ENCODE results near the gene SRGAP3.

SRGAP3 gene

DNA sequence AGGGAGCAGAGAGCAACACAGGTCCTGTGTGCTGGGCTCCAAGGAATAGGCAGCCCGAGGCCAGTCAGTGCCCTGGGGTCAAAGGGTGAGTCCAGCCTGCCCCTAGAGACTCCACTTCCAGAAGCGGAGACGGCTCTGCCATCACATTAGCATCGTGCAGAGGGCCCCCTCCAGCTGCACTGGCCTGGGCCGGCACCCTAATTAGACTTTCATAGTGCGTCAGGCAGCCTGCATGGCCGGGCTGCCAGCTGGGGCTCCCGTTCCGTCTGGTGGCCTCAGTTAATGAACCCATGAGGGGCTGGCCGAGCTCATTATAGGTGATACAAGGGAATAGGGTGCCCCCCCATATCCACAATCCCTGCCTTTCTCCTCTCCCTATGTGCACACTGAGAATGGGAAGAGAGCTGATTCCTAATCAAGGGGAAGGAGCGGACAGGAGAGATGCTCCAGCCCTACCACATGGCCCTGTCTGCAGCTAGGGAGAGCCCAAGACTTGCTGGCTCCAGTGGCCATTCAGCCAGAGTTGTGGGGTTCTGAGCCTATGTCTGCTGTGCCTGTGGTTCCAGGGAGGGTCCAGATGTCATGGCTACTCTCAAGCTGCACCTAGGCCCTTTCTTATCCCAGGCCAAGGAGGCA, 128.0 kb downstream of the SRGAP3 start:
- H3K9me3 Mint-ChIP-seq = no peaks in the 10 kb centered on the region
- H3K4me3 Mint-ChIP-seq = no peak overlapping the region
- H3K27me3 Mint-ChIP-seq = no peaks in the 10 kb centered on the region
- ATAC-seq (no peak), DNase-seq (no peak)
- H3K4me1 Mint-ChIP-seq = no peaks in the 10 kb centered on the region
- no peak overlapping the region for H3K27ac Mint-ChIP-seq

DNA sequence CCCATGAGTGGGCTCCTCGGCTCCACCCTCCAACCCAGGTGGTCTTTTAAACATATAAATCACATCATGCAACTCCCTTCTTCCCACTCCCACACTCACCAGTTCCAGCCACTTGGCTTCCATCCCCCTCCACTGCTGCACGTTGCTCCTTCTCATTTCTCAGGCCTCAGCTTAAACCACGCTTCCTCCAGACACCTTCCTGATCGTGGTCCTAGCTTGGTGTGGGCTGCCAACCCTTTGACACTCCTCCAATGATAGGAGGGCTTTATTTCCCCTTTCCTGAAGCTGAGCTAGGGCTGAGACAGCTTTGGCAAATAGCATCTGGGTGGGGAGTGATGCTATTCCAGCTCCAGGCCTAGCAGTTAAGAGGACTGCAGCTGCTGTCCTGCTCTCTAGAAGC, 130.1 kb downstream of the SRGAP3 start:
- Mint-ChIP-seq H3K4me3 (no peak overlapping the region), H3K9me3 (no peaks in the 10 kb centered on the region), H3K27me3 (no peaks in the 10 kb centered on the region), H3K27ac (peak overlapping the region; percentile 3 to 73), H3K4me1 (no peaks in the 10 kb centered on the region)
- ATAC-seq (no peak), DNase-seq (no peak)

DNA sequence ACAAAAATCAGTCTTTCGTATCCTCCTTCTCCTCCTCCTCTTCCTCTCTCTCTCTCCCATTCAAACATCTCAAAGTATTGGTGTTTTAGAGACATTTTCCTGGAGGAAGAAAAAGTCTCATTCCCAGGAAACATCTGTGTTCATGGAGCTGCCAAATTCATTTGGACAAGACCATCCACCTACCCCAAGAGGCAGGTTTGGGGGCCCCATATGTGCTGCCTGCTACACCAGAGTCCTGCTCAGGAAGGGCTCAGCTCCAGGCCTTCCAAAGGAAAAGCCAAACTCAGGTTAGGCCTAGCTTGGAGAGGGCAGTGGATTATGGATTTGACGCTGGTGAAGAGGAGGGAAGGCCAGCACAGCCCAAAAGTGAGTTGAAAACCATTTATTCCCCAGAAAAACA, 131.2 kb downstream of the SRGAP3 start:
- Mint-ChIP-seq H3K4me1 (no peaks in the 10 kb centered on the region), H3K9me3 (no peaks in the 10 kb centered on the region), H3K4me3 (no peak overlapping the region), H3K27ac (no peak overlapping the region), H3K27me3 (no peaks in the 10 kb centered on the region)
- no peak for DNase-seq
- no peak for ATAC-seq

DNA sequence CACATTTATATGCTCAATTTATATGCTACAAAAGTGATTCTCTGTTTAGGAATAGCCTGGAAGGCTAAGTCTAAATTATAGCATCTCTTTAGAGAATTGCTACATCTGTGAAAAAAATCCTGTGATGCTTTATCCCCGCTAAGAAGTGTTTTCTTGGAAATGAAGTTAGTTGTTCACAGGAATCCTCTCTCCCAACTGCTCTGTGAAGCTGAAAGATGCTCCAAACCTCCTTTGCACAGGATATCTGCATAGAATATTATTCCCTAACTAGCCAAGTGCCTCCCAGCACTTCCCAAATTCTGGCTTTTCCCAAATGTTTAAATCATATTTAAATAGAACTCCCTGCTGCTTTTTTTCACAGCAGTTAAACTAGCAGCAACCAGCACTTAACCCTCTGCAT, 132.2 kb downstream of the SRGAP3 start:
- H3K27me3 Mint-ChIP-seq = no peaks in the 10 kb centered on the region
- no peaks in the 10 kb centered on the region for H3K9me3 Mint-ChIP-seq
- no peak for DNase-seq
- no peak for ATAC-seq
- H3K27ac Mint-ChIP-seq = no peak overlapping the region
- no peak overlapping the region for H3K4me3 Mint-ChIP-seq
- H3K4me1 Mint-ChIP-seq = no peaks in the 10 kb centered on the region

DNA sequence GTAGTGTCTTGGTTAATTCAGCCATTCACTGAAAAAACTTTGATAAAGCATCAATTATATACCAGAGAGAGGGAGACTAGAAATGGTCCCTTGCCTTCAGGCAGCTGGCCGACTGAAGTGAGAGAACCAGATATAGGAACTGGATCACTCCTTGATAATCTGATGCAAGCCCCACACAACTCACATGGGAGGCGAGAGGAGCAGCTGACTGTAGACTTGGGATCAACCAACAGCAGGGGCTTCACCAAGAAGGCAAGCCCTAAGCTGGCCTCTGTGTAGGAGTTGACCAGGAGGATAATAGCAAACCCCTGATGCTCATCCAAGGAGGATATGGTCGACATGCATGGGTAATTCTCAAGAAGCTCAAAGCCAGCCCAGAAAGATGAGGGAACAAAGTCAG, 133.1 kb downstream of the SRGAP3 start:
- ATAC-seq (no peak), DNase-seq (no peak)
- Mint-ChIP-seq H3K4me3 (no peak overlapping the region), H3K9me3 (no peaks in the 10 kb centered on the region), H3K27ac (peak overlapping the region in 1 of 2 donors; percentile 69), H3K27me3 (no peaks in the 10 kb centered on the region), H3K4me1 (no peaks in the 10 kb centered on the region)

DNA sequence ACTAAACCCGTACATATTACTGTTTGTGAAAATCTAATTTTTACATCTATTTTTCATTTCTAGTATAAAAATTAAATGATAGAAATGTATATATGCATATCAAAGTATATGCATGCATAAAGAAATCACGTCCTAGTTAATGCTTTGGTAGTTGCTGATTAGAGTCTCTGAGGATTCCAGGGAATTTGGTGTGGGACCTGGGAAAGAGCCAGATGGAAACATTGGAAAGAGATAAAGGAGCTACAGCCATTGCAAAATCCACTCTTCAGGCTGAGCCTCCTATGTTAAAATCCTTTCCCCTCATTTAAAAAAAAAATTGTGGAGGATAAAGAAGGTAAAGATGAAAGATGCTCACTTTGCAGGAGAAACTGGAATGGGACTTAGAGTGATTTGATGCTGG, 134.1 kb downstream of the SRGAP3 start:
- H3K4me3 Mint-ChIP-seq = no peak overlapping the region
- ATAC-seq (no peak), DNase-seq (no peak)
- no peaks in the 10 kb centered on the region for H3K4me1 Mint-ChIP-seq
- H3K27ac Mint-ChIP-seq = no peak overlapping the region
- H3K27me3 Mint-ChIP-seq = no peaks in the 10 kb centered on the region
- no peaks in the 10 kb centered on the region for H3K9me3 Mint-ChIP-seq

DNA sequence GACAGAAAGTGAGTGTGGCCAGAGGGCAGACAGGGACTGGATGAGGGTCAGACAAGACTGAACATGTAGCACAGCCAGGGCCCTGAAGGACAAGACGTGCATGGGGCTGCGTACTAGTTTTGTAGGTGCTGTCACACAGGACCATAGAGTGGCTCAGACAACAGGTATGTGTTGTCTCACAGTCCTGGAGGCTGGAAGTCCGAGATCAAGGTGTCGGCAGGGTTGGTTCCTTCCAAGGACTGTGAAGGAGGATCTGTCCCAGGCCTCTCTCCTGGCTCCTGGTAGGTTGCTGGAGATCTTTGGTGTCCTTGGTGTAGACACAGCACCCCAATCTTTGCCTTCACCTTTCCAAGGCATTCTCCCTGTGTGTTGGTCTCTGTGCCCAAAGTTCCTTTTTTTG, 136.4 kb downstream of the SRGAP3 start:
- ATAC-seq (no peak), DNase-seq (no peak)
- Mint-ChIP-seq H3K4me1 (no peaks in the 10 kb centered on the region), H3K9me3 (no peaks in the 10 kb centered on the region), H3K27me3 (no peaks in the 10 kb centered on the region), H3K27ac (peak overlapping the region in 1 of 2 donors; percentile 7), H3K4me3 (no peak overlapping the region)

DNA sequence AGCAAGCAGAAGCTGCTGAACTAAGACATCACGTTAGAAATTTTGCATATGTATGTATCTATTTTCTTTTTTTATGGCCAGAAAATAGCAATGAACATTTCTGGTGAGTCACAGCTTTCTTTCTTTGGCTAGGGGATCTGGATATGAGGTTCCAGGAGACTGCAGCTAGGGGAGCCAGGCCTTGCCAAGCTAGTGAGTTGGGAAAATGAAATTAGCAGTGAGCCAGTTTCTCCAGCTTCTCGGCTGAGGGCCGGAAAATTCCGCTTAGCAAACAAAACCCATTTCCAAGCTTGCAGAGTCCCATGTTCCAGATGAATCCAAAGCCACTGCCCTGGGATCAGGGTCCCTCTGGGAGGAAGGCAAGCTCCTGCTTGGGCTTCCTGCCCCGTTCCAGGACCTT, 137.6 kb downstream of the SRGAP3 start:
- Mint-ChIP-seq H3K4me3 (no peak overlapping the region), H3K27ac (no peak overlapping the region), H3K9me3 (no peaks in the 10 kb centered on the region), H3K27me3 (no peaks in the 10 kb centered on the region), H3K4me1 (no peaks in the 10 kb centered on the region)
- ATAC-seq = no peak
- no peak for DNase-seq

DNA sequence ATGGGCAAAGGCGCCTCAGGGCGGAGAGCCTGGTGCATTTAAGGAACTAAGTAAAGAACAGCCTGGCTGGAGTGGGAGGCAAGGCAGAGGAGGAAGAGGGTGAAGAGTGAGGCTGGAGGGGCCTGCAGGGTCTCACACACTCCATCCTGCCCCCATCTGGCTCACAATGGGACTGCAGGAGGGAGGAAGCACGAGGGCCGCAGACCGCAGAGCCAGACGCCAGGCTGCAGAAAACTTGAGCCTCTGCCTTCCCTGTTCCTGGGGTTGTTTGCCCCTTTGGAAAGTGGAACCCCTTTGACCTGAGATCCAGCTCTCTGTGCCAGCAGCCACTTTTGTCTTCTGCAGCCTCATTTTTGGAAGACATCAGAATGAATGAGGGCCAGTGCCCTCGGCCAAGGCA, 138.0 kb downstream of the SRGAP3 start:
- H3K4me1 Mint-ChIP-seq = no peaks in the 10 kb centered on the region
- H3K4me3 Mint-ChIP-seq = no peak overlapping the region
- no peak for DNase-seq
- H3K9me3 Mint-ChIP-seq = no peaks in the 10 kb centered on the region
- no peak overlapping the region for H3K27ac Mint-ChIP-seq
- ATAC-seq = no peak
- no peaks in the 10 kb centered on the region for H3K27me3 Mint-ChIP-seq

DNA sequence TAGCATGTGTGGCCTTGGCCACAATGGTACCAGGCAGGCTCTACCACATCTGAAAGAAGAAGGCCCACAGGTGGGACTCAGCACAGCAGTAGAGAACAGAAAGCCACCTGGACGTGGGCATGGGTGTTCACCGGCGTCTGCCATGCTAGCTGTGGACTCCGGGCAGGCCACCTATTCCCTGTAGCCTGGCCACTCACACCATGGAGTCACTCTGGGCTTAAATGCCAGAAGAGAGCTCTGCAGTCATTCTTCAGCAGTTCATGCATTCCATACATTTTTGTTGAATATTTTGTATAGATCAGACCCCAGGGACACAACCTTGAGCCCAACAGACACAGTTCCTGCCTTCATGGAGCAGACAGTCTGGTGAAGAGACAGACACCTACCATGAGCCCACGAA, 138.6 kb downstream of the SRGAP3 start:
- H3K4me3 Mint-ChIP-seq = no peak overlapping the region
- no peaks in the 10 kb centered on the region for H3K4me1 Mint-ChIP-seq
- no peaks in the 10 kb centered on the region for H3K27me3 Mint-ChIP-seq
- H3K9me3 Mint-ChIP-seq = no peaks in the 10 kb centered on the region
- no peak overlapping the region for H3K27ac Mint-ChIP-seq
- DNase-seq (no peak), ATAC-seq (peak; percentile 28)

DNA sequence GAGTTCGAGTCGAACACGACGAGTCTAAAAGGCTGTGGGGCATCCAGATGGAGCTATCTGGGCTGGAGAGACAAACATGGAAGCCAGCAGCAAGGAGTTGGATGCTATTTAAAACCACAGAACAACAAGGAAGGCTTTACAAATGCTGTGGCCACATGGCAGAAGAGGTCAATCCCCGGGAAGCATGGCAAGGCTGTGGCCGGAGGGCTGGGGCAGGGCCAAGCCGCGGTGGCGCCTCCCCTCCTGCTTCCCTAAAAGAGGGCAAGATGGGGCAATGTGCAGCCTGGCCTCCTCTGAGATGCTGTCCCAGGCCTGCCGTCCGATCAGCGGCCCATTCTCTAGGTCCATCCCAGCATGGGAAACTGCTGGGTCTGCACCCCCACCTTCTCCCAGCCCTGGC, 139.1 kb downstream of the SRGAP3 start:
- Mint-ChIP-seq H3K4me3 (no peak overlapping the region), H3K27ac (no peak overlapping the region), H3K9me3 (no peaks in the 10 kb centered on the region), H3K27me3 (no peaks in the 10 kb centered on the region), H3K4me1 (no peaks in the 10 kb centered on the region)
- DNase-seq (no peak), ATAC-seq (peak; percentile 19)

DNA sequence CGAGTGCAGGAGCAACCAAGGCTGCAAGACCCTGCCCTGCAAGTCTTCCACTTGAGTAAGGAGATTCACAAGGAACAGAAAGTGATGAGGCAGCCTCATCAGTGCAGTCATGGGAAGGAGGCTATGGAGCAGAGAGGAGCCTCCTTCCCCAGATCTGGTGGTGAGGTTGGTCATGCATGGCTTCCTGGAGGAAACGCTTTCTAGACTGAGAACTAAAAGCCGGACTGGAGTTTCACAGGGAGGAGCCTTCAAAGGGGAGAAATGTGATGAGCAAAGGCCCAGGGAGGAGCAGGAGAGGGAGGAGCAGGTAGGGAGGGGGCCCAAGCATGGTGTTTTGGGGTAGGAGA, 139.9 kb downstream of the SRGAP3 start:
- DNase-seq (no peak), ATAC-seq (no peak)
- no peaks in the 10 kb centered on the region for H3K4me1 Mint-ChIP-seq
- no peak overlapping the region for H3K4me3 Mint-ChIP-seq
- H3K27me3 Mint-ChIP-seq = no peaks in the 10 kb centered on the region
- H3K27ac Mint-ChIP-seq = peak overlapping the region in 1 of 2 donors; percentile 22
- no peaks in the 10 kb centered on the region for H3K9me3 Mint-ChIP-seq

DNA sequence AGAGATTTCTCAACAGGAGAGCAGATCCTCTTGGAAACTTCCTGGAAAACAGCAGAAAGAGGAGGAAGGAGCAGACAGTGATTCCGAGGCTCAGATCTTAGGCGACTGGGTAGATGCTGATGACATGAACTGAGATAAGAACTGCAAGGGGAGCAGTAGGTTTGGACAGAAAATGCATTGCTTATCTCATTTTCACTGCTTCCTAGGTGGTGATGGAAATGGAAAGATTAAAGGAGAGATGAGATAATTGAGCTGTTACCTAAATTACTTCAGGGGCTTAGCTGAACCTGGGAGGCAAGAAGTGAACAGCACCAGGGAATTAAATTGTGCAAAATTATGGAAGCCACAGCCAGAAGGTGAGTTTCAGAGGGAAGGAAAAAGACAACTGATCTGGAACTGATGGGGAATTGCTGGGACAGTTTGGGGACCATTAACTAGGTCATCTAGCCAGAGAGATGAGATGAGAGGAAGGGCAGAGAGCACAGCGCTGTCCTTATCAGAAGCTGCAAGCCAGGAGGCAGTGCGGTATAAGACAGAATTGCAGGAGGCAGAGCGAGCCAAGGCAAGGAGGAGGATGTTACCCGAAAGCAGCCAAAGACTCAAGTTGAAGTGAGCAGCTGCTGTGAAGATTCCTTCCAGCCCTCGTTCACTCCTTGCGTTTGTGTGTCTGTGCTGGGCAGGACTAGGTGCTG, 140.4 kb downstream of the SRGAP3 start:
- Mint-ChIP-seq H3K9me3 (no peaks in the 10 kb centered on the region), H3K4me3 (no peak overlapping the region), H3K27me3 (no peaks in the 10 kb centered on the region), H3K4me1 (no peaks in the 10 kb centered on the region), H3K27ac (peak overlapping the region in 1 of 2 donors; percentile 16)
- DNase-seq = no peak
- ATAC-seq = no peak

DNA sequence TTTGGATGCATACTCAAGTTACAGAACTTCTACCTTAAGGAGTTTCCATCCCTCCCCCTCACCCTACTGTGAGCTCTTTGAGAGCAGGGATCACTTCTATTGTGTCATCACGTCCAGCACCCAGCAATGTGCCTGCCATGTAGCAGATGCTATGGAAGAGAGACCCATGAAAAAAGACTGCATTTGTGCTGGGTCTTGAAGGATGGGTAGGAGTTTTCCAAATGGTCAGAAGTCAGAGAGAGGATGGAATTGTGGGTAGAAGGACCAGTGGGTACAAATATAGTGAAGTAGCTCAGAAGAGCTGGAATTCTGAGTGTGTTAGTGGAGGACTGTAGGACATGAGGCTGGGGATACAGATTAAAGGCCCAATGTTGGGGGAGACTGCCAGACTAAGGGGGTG, 141.7 kb downstream of the SRGAP3 start:
- no peak overlapping the region for H3K27ac Mint-ChIP-seq

DNA sequence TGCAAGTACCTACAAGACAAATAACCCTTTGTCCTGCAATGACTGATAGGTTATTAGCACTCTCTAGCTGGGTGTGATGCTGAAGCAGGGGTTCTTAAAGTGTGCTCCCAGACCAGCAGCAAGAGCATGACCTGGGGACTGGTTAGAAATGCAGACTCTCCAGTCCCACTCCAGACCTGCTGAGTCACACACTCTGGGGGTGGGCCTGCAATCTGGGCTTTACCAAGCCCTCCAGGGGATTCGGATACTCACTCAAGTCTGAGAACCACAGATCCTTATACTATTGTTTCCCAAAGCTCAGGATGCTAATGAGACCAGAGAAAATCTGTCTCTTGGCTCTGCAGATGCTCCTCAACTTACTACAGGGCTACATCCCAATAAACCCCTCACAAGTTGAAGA, 144.0 kb downstream of the SRGAP3 start:
- DNase-seq (no peak), ATAC-seq (no peak)
- H3K27me3 Mint-ChIP-seq = no peaks in the 10 kb centered on the region
- no peaks in the 10 kb centered on the region for H3K4me1 Mint-ChIP-seq
- H3K27ac Mint-ChIP-seq = no peak overlapping the region
- no peaks in the 10 kb centered on the region for H3K9me3 Mint-ChIP-seq
- no peak overlapping the region for H3K4me3 Mint-ChIP-seq

More for the DNA sequence above, 141.7 kb downstream of the SRGAP3 start:
- Mint-ChIP-seq H3K4me1 (no peaks in the 10 kb centered on the region), H3K27me3 (no peaks in the 10 kb centered on the region), H3K9me3 (no peaks in the 10 kb centered on the region), H3K4me3 (no peak overlapping the region)
- DNase-seq (no peak), ATAC-seq (no peak)

DNA sequence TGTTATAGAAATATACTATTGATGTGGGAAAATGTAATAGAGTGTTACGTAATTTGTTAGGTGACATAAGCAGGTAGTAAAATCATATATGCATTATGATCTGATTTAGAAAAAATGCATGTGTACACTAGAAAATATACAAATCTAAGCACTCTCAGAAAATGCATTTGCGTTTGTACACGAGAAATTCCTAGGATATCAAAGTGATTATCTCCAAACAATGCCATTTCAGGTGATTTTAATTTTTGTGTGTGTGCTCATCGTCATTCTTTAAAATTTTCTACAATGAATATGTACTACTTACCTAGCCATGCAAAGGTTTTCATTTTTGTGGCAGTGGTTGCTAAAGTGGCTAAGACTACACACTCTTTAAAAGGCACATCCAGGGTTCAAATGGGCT, 145.3 kb downstream of the SRGAP3 start:
- Mint-ChIP-seq H3K4me3 (no peak overlapping the region), H3K9me3 (no peaks in the 10 kb centered on the region), H3K27ac (no peak overlapping the region), H3K27me3 (no peaks in the 10 kb centered on the region), H3K4me1 (no peaks in the 10 kb centered on the region)
- DNase-seq = no peak
- ATAC-seq = no peak
